Measurements from ENCODE around the gene CXCL17.
"Not testable (repeated sequence)": the region's sequence is repeated elsewhere in the genome, so short reads cannot be mapped to it uniquely, and the experiment has no call there.

CXCL17 gene

DNA sequence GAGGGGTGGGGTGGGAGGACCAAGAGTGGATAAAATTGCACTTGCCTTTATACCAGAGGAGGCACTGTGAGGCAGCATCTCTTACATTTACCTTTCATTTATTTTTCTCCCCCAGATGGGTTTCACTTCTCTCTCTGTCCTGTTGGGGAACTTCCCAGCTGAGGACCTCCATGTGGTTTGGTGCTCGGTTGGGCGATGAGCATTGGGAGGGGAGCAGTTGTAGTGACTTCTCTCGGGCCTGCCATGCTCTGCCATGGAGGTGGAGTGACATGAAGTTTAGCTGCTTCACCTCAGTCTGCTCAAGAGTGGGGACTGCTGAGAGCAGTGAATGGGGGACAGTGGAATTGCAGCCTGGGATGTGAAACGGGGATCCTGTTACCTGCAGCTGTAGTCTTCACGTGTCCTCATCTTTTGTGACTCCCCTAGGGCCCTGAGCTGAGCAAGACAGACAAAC lies 23.1 kb upstream of the CXCL17 start:
- no peak for DNase-seq

DNA sequence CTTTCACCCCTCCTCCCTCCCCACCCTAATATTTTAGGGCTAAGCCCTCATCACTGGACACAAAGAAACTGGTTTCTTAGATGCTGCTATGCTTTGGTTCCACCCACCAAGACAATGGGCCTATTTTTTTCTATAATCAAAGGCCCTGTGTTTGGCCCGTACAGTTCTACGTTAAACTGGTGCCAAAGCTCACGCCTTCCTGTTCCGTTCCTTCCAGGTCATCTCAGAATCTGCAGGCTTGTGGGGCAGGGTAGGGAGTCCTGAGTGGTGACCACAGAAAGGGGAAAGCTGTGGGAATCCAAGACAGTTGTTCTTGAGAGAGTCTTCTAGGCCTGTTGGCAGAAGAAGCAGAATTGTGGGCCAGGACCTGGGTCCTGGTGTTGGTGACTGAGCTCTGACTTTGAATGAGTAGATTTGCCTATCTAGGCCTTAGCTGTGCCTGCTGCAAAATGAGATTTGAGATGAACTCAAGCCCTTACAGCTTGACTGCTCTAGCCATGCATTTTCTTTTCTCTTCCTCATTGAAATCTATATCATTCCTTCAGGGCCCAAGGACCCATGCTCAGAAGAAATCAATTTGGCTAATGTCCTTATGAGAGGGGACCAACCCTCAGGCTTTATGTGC lies 19.1 kb upstream of the CXCL17 start:
- DNase-seq, result no peak

DNA sequence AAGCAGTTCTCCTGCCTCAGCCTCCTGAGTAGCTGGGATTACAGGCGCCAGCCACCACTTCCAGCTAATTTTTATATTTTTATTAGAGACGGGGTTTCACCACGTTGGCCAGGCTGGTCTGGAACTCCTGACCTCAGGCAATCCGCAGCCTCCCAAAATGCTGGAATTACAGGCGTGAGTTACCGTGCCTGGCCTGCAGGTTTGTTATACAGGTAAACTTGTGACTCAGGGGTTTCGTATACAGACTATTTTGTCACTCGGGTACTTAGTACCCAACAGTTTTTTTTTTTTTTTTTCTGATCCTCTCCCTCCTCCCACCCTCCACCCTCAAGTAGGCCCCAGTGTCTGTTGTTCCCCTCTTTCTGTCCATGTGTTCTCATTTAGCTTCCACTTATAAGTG lies 18.5 kb upstream of the CXCL17 start:
- DNase-seq, result not testable (repeated sequence)

DNA sequence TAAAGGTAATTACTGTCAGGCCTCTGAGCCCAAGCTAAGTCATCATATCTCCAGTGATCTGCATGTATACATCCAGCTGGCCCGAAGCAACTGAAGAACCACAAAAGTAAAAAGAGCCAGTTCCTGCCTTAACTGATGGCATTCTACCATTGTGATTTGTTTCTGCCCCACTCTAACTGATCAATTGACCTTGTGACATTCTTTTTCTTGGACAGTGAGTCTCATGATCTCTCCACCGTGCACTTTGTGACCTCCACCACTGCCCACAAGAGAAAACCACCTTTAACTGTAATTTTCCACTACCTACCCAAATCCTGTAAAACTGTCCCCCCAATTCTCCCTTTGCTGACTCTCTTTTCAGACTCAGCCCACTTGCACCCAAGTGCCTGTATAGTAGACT lies 17.2 kb upstream of the CXCL17 start:
- DNase-seq, result no peak

DNA sequence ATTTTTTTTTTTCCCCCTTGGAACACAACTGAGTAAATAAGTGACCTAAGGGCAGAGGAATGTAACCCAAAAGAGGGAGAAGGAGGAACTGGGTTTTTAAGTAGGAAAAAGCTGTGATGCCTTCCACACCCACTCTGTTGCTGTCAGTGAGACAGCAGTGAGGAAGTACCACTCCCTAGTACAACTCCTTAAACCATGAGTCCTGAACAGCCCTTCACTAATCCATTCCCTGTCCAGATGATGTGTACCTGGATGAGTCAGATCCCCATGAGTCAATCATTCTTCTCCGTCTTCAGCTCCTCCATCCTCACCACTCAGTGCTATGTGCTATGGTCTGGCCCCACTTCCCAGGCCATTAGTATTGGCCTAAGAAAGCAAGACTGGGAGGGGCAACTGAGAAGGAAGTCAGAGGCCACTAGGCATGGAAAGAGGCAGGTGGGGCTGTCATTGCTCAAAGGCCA lies 12.9 kb upstream of the CXCL17 start:
- DNase-seq, result no peak

DNA sequence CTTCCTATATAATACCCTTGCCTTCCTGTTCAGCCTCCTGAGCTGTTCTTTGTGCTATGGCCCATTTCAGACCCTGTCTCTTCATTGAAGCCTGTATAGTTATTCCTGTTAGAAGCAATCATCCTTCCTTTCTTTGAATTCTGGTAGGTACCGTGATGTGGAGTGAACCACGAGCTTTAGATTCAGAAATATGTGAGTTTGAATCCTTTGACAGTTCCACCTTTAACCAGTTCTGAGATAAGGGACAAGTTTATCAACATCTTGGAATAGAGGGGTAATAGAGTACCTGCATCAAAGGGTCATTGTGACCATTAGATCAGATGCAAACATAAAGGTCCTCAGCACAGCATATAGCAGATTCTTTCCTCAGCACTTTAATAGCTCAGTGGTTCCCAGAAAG lies 12.3 kb upstream of the CXCL17 start:
- no peak for DNase-seq

DNA sequence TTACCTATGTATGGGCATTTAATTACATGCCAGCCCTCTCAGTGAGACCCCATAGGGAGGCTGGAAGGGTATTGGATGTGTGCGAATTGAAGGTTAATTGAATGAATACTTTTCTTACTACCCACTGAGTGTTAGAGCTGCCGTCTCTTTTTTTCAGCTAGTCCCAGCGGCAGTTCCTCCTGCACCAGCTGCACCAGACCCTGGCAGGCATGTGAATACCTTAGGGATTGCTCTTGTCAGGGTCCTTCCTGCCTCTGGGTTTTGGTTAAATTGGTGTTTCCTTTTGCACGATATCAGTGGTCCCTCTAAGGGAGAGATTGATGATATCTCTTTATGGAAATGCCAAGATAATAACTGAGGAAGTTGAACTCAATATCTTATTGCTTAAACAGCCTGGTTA lies 9.8 kb upstream of the CXCL17 start:
- DNase-seq, result no peak

DNA sequence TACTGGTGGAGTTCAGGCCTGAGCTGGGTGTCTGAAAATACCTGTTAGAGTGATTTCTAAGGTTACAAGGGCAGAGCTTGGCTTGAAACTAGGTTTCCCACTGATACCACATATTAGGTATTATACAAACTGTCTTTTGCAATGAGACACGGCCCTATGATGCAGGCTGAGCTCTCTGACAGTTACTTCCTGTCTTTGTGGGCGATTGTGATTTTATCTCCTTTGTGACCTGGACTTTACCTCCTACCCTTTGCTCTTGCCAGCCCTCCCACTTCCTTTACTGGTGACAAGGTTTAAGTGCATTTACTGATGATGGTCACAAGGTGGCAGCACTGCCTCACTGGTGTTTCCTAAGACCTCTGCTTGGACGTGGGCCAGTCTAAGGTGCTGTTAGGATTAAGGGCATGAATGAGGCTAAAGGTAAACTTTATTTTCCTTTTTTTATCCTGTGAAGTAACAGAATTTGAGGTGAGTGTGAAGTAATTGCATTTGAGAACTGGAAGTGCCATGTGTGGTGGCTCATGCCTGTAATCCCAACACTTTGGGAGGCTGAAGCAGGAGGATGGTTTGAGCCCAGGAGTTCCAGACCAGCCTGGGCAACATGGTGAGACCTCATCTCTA lies 7.7 kb upstream of the CXCL17 start:
- peak; percentile 53 to 78 for DNase-seq

DNA sequence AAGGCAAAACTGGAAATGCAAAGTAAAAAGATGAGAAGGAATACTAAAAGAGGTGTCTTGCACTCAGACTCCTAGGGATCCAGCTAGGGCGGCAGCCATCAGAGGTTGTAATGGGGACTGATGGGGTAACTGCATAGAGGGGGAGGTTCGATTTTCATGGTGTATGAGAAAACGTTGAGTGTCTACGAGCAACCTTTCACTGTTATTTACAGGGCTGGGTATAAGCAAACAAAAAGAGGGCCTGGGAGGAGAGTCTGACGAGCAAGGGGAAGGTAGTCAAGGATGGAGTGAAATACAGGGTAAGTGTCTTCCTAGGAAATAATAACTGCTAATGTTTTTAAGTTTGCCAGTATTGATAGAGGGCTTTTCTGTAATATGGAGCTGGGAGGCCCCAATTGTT lies 5.6 kb upstream of the CXCL17 start:
- DNase-seq, result not testable (repeated sequence)

DNA sequence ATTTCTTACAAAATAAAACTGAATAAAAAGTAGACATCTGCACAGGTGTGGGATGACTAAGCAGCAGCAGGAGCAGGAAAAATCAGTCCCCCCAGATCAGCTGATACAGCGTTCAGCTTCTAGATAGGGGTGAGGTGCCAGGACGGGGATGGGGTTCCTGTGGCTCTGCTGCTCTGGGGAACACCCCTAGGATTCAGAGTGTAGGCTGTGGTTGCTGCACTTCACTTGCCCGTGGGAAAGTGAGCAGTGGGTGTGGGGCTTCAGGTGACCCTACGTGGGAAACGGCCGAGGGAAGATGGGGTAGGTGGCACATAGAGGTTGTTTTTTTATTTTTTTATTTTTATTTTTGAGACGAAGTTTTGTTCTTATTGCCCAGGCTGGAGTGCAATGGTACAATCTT lies 3.2 kb upstream of the CXCL17 start:
- no peak for DNase-seq

DNA sequence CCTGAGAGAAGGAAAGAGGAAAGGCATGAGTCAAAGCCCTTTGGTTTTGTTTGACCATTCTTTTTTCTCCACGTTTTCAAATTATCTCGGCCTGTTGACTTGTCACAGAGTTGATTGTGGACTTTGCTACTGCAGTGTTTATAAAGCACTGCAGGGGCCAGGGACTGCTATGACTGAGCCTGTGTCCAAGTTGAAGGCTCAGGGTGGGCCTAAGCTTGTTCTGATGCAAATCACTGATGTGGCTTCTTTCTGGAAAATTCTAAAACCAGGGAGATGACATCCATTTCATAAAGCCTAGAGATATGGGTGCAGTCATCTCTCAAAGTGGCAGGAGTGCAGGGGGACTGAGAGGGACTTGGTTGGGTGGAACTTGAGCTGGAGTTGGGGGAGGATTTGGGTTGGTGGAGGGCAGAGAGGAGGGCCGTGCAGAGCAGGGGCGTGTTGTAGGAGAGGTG lies 1.2 kb upstream of the CXCL17 start:
- DNase-seq, result no peak

DNA sequence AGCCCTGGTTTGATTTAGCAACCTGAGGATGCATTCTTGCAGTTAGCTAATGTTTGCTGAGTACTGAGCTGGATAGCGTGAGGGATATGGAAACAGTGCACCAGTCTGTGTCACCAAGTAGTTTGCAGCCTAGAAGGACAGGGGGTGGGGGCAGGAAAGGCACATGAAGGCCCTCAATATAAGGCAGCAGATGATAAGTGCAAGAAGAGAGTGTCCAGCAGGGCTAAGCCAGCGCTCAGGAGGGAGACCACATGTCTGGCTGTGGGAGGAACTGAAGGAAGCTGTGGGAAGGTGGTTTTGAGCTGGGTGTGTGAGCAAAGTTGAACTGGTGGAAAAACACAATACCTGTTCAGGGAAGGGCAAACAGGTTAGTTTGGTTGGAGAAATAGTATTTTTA lies 1.7 kb downstream of the CXCL17 start:
- DNase-seq, result no peak

DNA sequence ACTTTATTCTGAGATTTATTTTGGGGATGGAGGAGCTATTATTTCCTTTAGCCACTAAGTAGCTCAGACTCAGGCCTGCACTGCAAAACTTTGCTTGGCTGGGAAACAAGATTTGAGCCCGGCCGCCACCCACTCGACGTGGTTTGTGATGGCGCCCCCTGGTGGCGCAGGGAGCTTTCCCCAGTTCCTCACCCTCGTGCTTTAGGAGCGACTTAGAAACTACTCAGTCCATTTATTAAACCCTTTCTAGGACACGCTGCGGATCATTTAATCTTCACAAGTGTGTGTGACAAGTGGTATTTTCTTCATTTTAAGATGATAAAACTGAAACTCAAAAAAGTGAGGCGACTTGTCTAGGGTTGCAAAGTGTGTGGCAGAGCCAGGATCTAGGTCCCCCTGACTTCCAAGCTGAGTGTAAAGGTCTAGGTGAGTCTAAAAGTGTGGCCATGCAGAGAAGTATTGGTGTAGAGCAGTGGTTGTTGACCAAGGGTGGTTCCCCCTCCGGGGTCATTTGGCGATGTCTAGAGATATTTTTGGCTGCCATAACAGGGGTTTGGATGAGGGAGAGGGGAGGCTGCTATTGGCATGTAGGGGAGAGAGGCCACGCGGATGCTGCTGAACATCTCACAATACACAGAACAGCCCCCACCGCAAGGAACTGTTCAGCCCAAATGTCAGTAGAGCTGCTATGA lies 2.2 kb downstream of the CXCL17 start:
- peak; percentile 69 to 81 for DNase-seq

DNA sequence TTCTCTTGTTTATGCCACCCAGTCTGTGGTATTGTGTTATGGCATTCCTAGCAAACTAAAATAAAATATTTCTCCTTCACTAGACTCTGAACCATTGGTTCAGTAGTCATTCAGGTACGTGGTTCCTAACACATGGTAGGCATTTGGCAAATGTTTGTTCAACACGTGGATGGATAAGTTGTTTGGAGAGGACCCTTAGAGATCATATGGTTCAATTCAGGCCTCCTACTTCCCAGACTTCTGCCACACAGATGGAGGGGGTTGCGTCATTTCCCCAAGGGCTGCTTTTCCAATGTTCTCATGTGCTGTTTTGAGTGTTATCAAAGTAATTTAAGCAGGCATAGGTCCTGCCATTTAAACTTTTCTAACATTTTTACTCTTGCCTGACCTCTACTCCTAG lies 6.7 kb downstream of the CXCL17 start:
- DNase-seq, result no peak

DNA sequence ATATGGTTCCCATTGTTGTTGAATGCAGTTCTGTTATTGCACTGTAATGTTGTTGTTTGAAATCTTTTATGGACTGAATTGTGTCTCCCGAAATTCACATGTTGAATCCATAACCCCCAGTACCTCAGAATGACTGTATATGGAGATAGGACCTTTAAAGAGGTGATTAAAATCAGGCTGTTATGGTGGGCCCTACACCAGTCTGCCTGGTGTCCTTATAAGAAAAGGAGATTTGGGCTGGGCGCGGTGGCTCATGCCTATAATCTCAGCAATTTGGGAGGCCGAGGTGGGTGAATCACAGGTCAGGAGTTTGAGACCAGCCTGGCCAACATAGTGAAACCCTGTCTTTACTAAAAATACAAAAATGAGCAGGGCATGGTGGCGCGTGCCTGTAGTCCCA lies 7.4 kb downstream of the CXCL17 start:
- no peak for DNase-seq

DNA sequence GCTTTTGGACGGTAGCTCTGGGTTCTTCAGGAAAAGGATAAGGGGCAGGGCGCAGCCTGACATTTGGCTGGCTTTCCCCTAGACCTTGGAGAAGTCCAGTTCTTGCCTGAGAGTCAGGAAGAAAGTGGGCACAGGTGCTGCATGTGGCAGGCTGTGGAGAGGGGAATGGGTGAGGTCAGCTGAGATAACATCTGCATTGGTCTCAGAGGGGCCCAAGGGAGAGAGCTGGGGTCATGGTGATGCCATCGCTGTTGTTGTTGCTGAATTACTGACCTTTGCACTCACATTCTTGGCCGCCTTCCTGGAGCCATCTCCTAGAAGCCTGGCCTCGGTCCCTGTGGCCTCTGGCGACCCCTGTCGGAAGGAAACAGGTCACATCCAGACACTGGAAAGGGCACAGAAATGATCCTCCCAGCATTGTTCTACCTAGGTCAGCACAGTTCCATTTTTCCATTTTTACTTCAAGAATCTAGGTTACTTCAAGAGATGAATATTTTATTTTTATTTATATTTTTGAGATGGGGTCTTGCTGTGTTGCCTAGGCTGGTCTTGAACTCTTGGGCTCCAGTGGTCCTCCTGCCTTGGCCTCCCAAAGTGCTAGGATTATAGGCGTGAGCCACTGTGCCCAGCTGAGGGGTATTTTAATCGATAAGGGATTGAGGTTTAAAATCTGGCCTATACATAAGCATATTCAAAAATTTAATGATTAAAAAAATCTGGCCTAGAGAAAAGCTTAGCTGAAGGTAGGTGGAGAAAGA lies 9.1 kb downstream of the CXCL17 start:
- DNase-seq, result peak; percentile 55 to 57

DNA sequence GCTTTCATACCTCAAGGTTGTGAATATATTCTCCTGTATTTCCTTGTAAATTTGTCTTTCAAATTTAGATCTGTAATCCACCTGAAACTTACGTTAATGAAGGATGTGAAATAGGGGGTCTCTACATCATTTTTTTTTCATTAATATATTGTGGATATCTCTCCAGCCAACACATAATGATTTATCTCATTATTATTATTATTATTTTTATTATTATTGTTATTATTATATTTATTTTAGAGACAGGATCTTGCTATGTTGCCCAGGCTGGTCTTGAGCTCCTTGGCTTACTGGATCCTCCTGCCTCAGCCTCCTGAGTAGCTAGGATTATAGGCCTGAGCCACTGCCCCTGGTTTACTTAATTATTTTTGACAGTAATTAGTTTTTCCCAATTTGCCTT lies 11.3 kb downstream of the CXCL17 start:
- no peak for DNase-seq

DNA sequence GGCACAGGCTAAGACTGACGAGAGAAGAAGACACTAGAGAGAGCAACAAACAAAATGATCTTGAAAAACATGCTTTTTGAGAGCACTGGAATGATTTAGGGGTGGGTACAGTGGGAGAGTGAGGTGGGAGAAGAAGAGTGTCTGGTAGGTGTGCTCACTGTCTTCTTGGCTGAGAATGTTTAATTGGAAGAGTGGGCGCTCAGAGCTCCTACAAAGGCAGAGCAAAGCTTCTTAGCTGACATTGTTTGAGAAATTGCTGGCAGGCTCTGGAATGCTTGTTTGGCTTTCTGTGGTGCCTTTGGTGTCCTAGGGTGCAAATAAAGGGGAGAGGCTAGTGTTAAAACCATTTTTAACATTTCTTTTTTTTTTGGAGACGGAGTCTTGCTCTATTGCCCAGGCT lies 14.1 kb downstream of the CXCL17 start:
- no peak for DNase-seq

DNA sequence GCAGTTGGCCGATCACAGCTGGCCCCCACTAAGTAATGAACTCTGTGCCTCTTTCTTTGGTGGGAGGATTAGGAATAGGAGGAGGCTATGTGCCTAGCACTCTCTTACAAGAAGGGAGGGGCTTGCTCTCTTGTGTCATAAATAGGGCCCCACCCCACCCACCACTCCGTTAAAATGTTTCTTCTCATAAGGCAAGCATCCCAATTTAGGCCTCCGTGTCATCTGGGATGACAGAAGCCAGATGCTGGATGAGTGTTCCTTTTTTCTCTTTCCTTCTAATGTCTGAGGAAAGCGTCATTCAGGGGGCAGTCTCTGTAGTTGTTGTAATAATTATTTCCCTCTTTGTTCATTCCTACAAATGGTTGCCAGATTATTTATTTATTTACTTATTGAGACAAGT lies 15.4 kb downstream of the CXCL17 start, which contains the start of gene LIPE:
Gene LIPE (minus strand): TSS at position 76 of the 400 bp plus-strand sequence. CDS start 239 bp downstream, outside the sequence.
- no peak for DNase-seq

DNA sequence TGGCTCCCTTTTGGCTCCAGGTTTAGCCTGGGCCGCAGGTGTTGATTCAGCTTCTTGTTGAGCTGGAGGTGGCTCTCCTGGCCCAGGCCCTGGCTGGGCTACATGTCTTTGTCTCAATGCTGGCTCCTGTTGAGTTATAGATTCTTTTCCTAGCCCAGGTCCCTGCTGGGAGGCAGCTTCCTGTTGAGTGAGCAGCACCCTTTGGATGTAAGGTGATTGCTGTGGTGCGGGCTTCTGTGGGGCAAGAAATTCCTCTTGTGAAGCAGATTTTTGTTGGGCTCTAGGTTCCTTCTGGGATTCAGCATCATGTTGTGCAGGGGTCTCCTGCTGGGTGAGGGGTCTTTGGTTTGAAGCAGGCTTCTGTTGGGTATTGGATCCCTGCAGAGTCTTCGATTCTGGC lies 16.1 kb downstream of the CXCL17 start:
- no peak for DNase-seq

DNA sequence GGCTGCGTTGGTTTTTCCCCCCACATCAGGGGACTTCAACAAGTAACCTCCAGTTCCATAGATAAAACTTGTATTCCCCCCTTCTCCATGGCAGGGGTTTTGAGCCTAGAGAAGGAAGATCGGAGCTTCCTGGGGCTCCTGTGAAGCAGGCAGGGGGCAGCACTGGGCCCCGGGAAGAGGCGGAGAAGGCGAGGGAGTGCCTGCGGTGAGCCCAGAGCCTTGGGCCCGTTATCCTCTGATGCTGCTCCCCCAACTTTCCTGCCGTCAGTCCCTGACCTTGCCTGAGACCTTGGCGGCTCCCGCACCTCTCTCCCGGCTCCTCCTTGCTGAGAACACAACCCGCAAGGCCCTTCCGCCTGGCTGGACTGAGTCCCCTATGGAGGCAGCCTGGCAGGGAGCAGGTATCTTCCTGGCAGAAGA lies 18.0 kb downstream of the CXCL17 start:
- no peak for DNase-seq

DNA sequence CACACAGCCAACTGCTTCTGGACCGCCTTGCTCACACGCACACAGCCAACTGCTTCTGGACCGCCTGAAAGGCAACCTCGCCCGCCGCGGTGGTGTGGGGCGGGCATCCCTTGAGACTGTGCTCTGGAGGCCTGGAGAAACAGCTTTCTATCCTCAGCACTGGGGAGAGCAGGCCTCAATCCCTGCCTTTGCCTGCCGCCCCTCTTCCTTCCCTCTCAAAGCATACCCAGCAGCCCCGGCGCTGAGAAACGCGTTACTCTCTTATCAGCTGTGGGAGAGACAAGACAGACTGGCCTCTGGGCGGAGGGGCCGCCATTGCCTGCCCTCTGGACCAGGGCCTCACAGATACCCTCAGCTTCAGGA lies 18.4 kb downstream of the CXCL17 start:
- DNase-seq, result no peak

Measured in stimulated activated CD4-positive, alpha-beta T cell treated with anti-CD3 and anti-CD28 coated beads, Interleukin-4, amount 100 ng/mL, for 4 hours (primary cell).